CD4-positive, alpha-beta memory T cell (primary cell): Measurements from ENCODE around the gene PBX3. TPM values are rescaled to one million over a fixed set of nuclear protein-coding genes. Genes with fewer than 3 reads are reported as not detected.

Source experiments
- CTCF ChIA-PET: fragments of 350-600 bp; sonication (Branson Sonifier 250); formaldehyde crosslinking; loops from one replicate; lab custom pipeline; 2021; ENCODE audit warnings: inconsistent platforms; ENCODE audit not compliant: partially characterized antibody; lab: Charles Lee
- POLR2A ChIA-PET: fragments of 350-600 bp; sonication (Branson Sonifier 250); formaldehyde crosslinking; loops from one replicate; lab custom pipeline; 2021; ENCODE audit not compliant: partially characterized antibody; lab: Charles Lee
- DNase-seq, 5 donors: peaks; one replicate each; pipeline versions ENCODE4 v3.0.0 to v3.0.0-alpha.2; 2020 to 2022; ENCODE audit warnings: mixed read lengths in 1 of 5
- H3K27ac ChIP-seq: one replicate; pipeline ENCODE4 v1.7.0; 2013; ENCODE audit warnings: low read depth, low read length
- H3K27me3 ChIP-seq: 2 replicates; pipeline ENCODE4 v1.7.0; 2013; ENCODE audit warnings: mild to moderate bottlenecking, low read length, moderate library complexity; ENCODE audit not compliant: insufficient read depth
- H3K36me3 ChIP-seq: 2 replicates; pipeline ENCODE4 v1.7.0; 2013; ENCODE audit warnings: mild to moderate bottlenecking, low read length, moderate library complexity; ENCODE audit not compliant: insufficient read depth
- H3K4me1 ChIP-seq: 2 replicates; pipeline ENCODE4 v1.7.0; 2013; ENCODE audit warnings: mild to moderate bottlenecking, low read length, moderate library complexity; ENCODE audit not compliant: insufficient read depth
- H3K4me3 ChIP-seq, 2 donors: one replicate each; pipeline ENCODE4 v1.7.0; 2013; ENCODE audit warnings: low read length in 2 of 2, mild to moderate bottlenecking in 1 of 2
- H3K9me3 ChIP-seq, 2 donors: one replicate each; pipeline ENCODE4 v1.7.0; 2013; ENCODE audit warnings: low read length in 2 of 2, control low read depth in 1 of 2; ENCODE audit not compliant: control insufficient read depth in 1 of 2
- H3K27ac Mint-ChIP-seq, 7 donors: one replicate each; pipeline ENCODE4 v1.8.0; 2020 to 2021; ENCODE audit warnings: mixed read lengths in 7 of 7, mild to moderate bottlenecking in 6 of 7, inconsistent platforms in 3 of 7, moderate library complexity in 3 of 7
- H3K27me3 Mint-ChIP-seq, 2 donors: one replicate each; pipeline ENCODE4 v1.8.0; 2020 to 2021; ENCODE audit warnings: mixed read lengths in 2 of 2
- H3K36me3 Mint-ChIP-seq, 2 donors: one replicate each; pipeline ENCODE4 v1.8.0; 2020 to 2021; ENCODE audit warnings: mixed read lengths in 2 of 2, inconsistent platforms in 1 of 2, mild to moderate bottlenecking in 1 of 2
- H3K4me1 Mint-ChIP-seq, 4 donors: one replicate each; pipeline ENCODE4 v1.8.0; 2020 to 2021; ENCODE audit warnings: mixed read lengths in 4 of 4, mild to moderate bottlenecking in 1 of 4
- H3K4me3 Mint-ChIP-seq, 8 donors: one replicate each; pipeline ENCODE4 v1.8.0; 2020 to 2021; ENCODE audit warnings: mixed read lengths in 8 of 8, mild to moderate bottlenecking in 7 of 8, moderate library complexity in 6 of 8, inconsistent platforms in 3 of 8
- H3K9me3 Mint-ChIP-seq, 8 donors: one replicate each; pipeline ENCODE4 v1.8.0; 2020 to 2021; ENCODE audit warnings: mixed read lengths in 8 of 8, mild to moderate bottlenecking in 5 of 8, inconsistent platforms in 3 of 8, moderate library complexity in 1 of 8
- intact Hi-C: fragments of 100-400 bp; cut with micrococcal nuclease; formaldehyde crosslinking; loops from one replicate; pipeline ENCODE4 v1.15.1; 2023
- polyA plus RNA-seq, 2 donors: library from polyadenylated mRNA; unstranded; fragments of 300-500 nt; fragmentation: Illumina TruSeq; gene quantifications; one replicate each; pipeline ENCODE4 v1.2.3, GENCODE V29; 2021
- total RNA-seq, 2 experiments: library from RNA; stranded (reverse); gene quantifications; one replicate each; pipeline ENCODE4 v1.2.3, GENCODE V29; 2021

PBX3 gene
- total and polyA plus RNA-seq, 4 experiments from 2014 or later = 2.2 to 17.0 (median 10.4) TPM

- Histone ChIP-seq H3K4me1 (no peaks in the 10 kb centered on the region), H3K27ac (no peak overlapping the region), H3K36me3 (no peaks in the 10 kb centered on the region), H3K9me3 (no peaks in the 10 kb centered on the region), H3K4me3 (no peak overlapping the region), H3K27me3 (no peaks in the 10 kb centered on the region)
- peaks cover 0 to 7% (median 2%) of the 10 kb centered on the region in 8 donors for H3K9me3 Mint-ChIP-seq
- no peaks in the 10 kb centered on the region for H3K36me3 Mint-ChIP-seq
- no peak overlapping the region for H3K4me3 Mint-ChIP-seq
- POLR2A ChIA-PET = no interaction called here
- no peak for DNase-seq
- H3K27me3 Mint-ChIP-seq = peaks cover 3 to 9% of the 10 kb centered on the region in 2 donors
- intact Hi-C loops = no loop called here
- H3K27ac Mint-ChIP-seq = no peak overlapping the region
- H3K4me1 Mint-ChIP-seq = no peaks in the 10 kb centered on the region
- CTCF ChIA-PET = no interaction called here
These were observed 240.2 kb downstream of the PBX3 start for GRCh38 chr9:125987420-125987819.

GRCh38 chr9:125988479-125989050 is 241.4 kb downstream of the PBX3 start:
- H3K9me3 Mint-ChIP-seq = peaks cover 0 to 7% (median 1%) of the 10 kb centered on the region in 8 donors
- Histone ChIP-seq H3K27ac (no peak overlapping the region), H3K9me3 (no peaks in the 10 kb centered on the region), H3K36me3 (no peaks in the 10 kb centered on the region), H3K4me3 (no peak overlapping the region), H3K27me3 (no peaks in the 10 kb centered on the region), H3K4me1 (no peaks in the 10 kb centered on the region)
- no peaks in the 10 kb centered on the region for H3K36me3 Mint-ChIP-seq
- intact Hi-C loops = no loop called here
- H3K4me3 Mint-ChIP-seq = no peak overlapping the region
- H3K27me3 Mint-ChIP-seq = peaks cover 3 to 4% of the 10 kb centered on the region in 2 donors
- H3K4me1 Mint-ChIP-seq = no peaks in the 10 kb centered on the region
- ChIA-PET POLR2A (no interaction called here), CTCF (no interaction called here)
- H3K27ac Mint-ChIP-seq = no peak overlapping the region
- DNase-seq = no peak

- H3K27me3 ChIP-seq = no peaks in the 10 kb centered on the region
- H3K4me3 Mint-ChIP-seq = no peak overlapping the region
- H3K27me3 Mint-ChIP-seq = peaks cover 0 to 3% of the 10 kb centered on the region in 2 donors
- H3K9me3 Mint-ChIP-seq = peaks cover 0 to 7% (median 1%) of the 10 kb centered on the region in 8 donors
- no peak overlapping the region for H3K27ac ChIP-seq
- no peak for DNase-seq
- ChIA-PET POLR2A (no interaction called here), CTCF (no interaction called here)
- intact Hi-C loops = no loop called here
- no peaks in the 10 kb centered on the region for H3K4me1 Mint-ChIP-seq
- H3K27ac Mint-ChIP-seq = no peak overlapping the region
- H3K4me1 ChIP-seq = no peaks in the 10 kb centered on the region
- no peak overlapping the region for H3K4me3 ChIP-seq
- no peaks in the 10 kb centered on the region for H3K36me3 Mint-ChIP-seq
- no peaks in the 10 kb centered on the region for H3K36me3 ChIP-seq
- H3K9me3 ChIP-seq = no peaks in the 10 kb centered on the region
These were observed 241.9 kb downstream of the PBX3 start for GRCh38 chr9:125989090-125989501.

DNA sequence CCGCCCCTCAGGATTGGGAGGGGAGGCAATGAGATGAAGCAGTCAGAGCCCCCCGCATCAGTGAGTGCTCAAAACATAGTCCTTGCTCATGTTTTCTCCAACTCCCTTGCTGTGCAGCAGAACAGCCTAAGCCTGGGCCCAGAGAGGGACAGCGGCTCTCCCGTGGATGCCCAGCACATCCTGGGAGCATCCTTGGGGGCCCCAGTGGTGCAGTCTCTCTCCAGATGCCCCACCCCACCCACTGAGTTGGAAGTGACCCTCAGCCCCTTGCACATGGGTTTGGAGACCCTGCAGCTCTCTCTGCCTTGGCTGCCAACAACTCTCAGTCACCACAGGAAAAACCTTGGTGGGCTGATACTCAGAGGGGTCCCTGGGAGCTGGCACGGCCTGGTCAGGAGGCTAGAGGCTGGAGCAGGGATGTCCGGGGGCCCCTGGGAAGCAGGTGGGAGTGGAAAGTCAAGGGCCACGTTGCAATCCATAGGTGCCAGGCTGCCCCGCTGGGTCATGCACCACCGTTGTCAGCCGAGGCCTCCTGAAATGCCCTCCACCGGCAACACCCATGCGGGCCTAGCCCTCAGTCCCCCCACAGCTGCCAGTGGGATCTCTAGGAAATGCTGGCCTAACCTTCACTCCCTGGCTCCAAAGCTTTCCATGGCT is 242.5 kb downstream of the PBX3 start:
- ChIA-PET POLR2A (no interaction called here), CTCF (no interaction called here)
- Histone ChIP-seq H3K27ac (no peak overlapping the region), H3K36me3 (no peaks in the 10 kb centered on the region), H3K27me3 (no peaks in the 10 kb centered on the region), H3K9me3 (no peaks in the 10 kb centered on the region), H3K4me3 (no peak overlapping the region), H3K4me1 (no peaks in the 10 kb centered on the region)
- H3K36me3 Mint-ChIP-seq = no peaks in the 10 kb centered on the region
- H3K4me1 Mint-ChIP-seq = no peaks in the 10 kb centered on the region
- DNase-seq = no peak
- peak overlapping the region in 1 of 8 donors; percentile 34 for H3K4me3 Mint-ChIP-seq
- H3K27me3 Mint-ChIP-seq = peaks cover 0 to 3% of the 10 kb centered on the region in 2 donors
- peaks cover 0 to 7% (median 1%) of the 10 kb centered on the region in 8 donors for H3K9me3 Mint-ChIP-seq
- intact Hi-C loops = no loop called here
- H3K27ac Mint-ChIP-seq = no peak overlapping the region

GRCh38 chr9:125990186-125990792 is 243.1 kb downstream of the PBX3 start:
- no peaks in the 10 kb centered on the region for H3K4me1 Mint-ChIP-seq
- H3K4me1 ChIP-seq = no peaks in the 10 kb centered on the region
- H3K27me3 Mint-ChIP-seq = peaks cover 0 to 2% of the 10 kb centered on the region in 2 donors
- POLR2A ChIA-PET = no interaction called here
- peaks cover 0 to 4% (median 0%) of the 10 kb centered on the region in 8 donors for H3K9me3 Mint-ChIP-seq
- H3K4me3 ChIP-seq = no peak overlapping the region
- no peaks in the 10 kb centered on the region for H3K27me3 ChIP-seq
- H3K4me3 Mint-ChIP-seq = peak overlapping the region in 1 of 8 donors; percentile 34
- H3K36me3 Mint-ChIP-seq = no peaks in the 10 kb centered on the region
- intact Hi-C loops = no loop called here
- no peak overlapping the region for H3K27ac ChIP-seq
- H3K27ac Mint-ChIP-seq = no peak overlapping the region
- H3K36me3 ChIP-seq = no peaks in the 10 kb centered on the region
- no peak for DNase-seq
- H3K9me3 ChIP-seq = no peaks in the 10 kb centered on the region
- CTCF ChIA-PET = no interaction called here

DNA sequence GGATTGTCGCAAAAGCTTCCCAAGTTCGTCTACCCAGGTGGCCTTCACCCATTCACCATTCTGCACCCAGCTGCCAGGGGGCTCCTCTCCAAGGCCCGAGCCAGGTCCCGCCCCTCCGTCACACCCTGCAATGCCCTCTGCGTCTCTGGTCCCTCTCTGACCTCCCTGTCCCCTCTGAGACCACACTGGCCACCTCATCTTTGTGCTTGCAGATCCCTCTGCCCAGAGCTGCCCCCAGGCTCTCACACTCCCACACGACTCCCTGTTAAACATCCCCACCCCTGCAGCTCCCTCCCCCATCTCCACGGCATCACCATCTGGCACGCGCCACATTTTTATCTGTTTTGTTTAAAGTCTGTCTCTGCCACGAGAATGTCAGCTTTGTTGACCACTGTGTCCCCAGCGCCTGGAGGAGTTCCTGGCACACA is 243.6 kb downstream of the PBX3 start:
- CTCF ChIA-PET = no interaction called here
- Histone ChIP-seq H3K27ac (no peak overlapping the region), H3K4me1 (no peaks in the 10 kb centered on the region), H3K27me3 (no peaks in the 10 kb centered on the region), H3K4me3 (no peak overlapping the region), H3K9me3 (no peaks in the 10 kb centered on the region), H3K36me3 (no peaks in the 10 kb centered on the region)
- no peak overlapping the region for H3K4me3 Mint-ChIP-seq
- H3K9me3 Mint-ChIP-seq = peaks cover 0 to 3% (median 0%) of the 10 kb centered on the region in 8 donors
- no peak overlapping the region for H3K27ac Mint-ChIP-seq
- intact Hi-C loops = no loop called here
- H3K27me3 Mint-ChIP-seq = peaks cover 0 to 1% of the 10 kb centered on the region in 2 donors
- POLR2A ChIA-PET = no interaction called here
- no peaks in the 10 kb centered on the region for H3K4me1 Mint-ChIP-seq
- no peaks in the 10 kb centered on the region for H3K36me3 Mint-ChIP-seq
- DNase-seq = no peak

DNA sequence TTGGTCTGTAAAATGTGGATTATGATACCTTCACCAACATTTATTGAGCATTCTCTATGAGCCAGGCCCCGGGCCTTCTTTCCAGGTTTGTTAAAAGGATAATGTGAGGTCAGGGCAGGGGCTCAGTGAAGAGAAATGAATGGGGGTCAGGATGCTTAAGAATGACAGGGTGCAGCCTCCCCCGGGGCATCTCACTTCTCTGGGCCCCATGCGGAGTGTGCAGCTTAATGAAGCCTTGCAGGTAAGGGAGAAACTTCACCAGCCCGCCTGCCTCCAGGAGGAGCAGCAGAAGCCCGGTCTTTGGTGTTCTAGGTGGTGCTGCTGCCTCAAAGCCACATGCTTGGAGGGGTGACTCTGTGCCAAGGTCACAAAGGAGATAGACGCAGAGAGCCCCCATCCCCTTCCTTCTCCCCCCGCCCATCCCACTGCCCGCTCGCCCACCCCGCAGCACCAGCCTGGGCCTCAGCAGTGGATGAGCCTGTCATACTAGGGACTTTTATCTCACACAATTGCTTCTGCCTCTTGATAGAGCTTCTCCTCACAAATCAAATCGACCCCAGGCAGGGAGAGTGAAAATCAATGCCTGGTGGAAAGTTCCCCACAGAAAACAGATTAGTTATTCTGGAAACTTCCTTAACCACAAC is 244.8 kb downstream of the PBX3 start:
- DNase-seq = no peak
- ChIA-PET CTCF (no interaction called here), POLR2A (no interaction called here)
- H3K4me3 Mint-ChIP-seq = no peak overlapping the region
- Histone ChIP-seq H3K27ac (no peak overlapping the region), H3K27me3 (no peaks in the 10 kb centered on the region), H3K9me3 (no peaks in the 10 kb centered on the region), H3K4me1 (no peaks in the 10 kb centered on the region), H3K4me3 (no peak overlapping the region), H3K36me3 (no peaks in the 10 kb centered on the region)
- H3K4me1 Mint-ChIP-seq = no peaks in the 10 kb centered on the region
- H3K27me3 Mint-ChIP-seq = peaks cover 0 to 3% of the 10 kb centered on the region in 2 donors
- no peak overlapping the region for H3K27ac Mint-ChIP-seq
- H3K36me3 Mint-ChIP-seq = no peaks in the 10 kb centered on the region
- intact Hi-C loops = no loop called here
- H3K9me3 Mint-ChIP-seq = no peaks in the 10 kb centered on the region
